PC-9 (cell line): ENCODE measurements around the gene P2RY12. TPM values are rescaled to one million over a fixed set of nuclear protein-coding genes. Genes with fewer than 3 reads are reported as not detected.
A peak's percentile ranks its signal among the peaks of the same experiment; 100 is the strongest.

Source experiments
- BruUV-seq: library from RNA; stranded (reverse); fragments of 400-500 nt; replicated peaks from 2 replicates; lab custom pipeline; 2021; lab: Mats Ljungman, UMichigan
- CTCF ChIA-PET: fragments of 300-600 bp; sonication (Branson Sonifier 250); formaldehyde crosslinking; loops from one replicate; lab custom pipeline; 2022; ENCODE audit warnings: antibody characterized with exemption; lab: Charles Lee
- POLR2A ChIA-PET: fragments of 300-600 bp; sonication (Branson Sonifier 250); formaldehyde crosslinking; loops from one replicate; lab custom pipeline; 2022; ENCODE audit warnings: antibody characterized with exemption; ENCODE audit not compliant: unreplicated experiment; lab: Charles Lee
- DNase-seq, 2 experiments: peaks; one replicate each; pipeline versions ENCODE4 v3.0.0 to v3.0.0-alpha.2; 2015 to 2022; ENCODE audit warnings: mixed read lengths in 1 of 2
- H2AFZ ChIP-seq: fragments of 200-600 bp; sonication (generic); 2 replicates; pipeline ENCODE4 v1.8.1; 2017; ENCODE audit warnings: antibody characterized with exemption
- H3F3A ChIP-seq: fragments of 200-600 bp; sonication (generic); 2 replicates; pipeline ENCODE4 v1.8.1; 2017; ENCODE audit warnings: antibody characterized with exemption, mild to moderate bottlenecking, low read depth; ENCODE audit not compliant: insufficient read depth
- H3K27ac ChIP-seq: fragments of 200-600 bp; sonication (generic); 2 replicates; pipeline ENCODE4 v1.6.1; 2016; ENCODE audit warnings: mixed run types
- H3K27me3 ChIP-seq: fragments of 200-600 bp; sonication (generic); 2 replicates; pipeline ENCODE4 v1.6.1; 2016; ENCODE audit warnings: low read depth, mixed run types; ENCODE audit not compliant: insufficient read depth
- H3K36me3 ChIP-seq: fragments of 200-600 bp; sonication (generic); 2 replicates; pipeline ENCODE4 v1.6.1; 2016; ENCODE audit warnings: low read depth, mixed run types
- H3K4me1 ChIP-seq: fragments of 200-600 bp; sonication (generic); replicated peaks from 2 replicates; pipeline ENCODE4 v1.6.1; 2016; ENCODE audit warnings: mixed run types; ENCODE audit not compliant: insufficient read depth
- H3K4me2 ChIP-seq: fragments of 200-600 bp; sonication (generic); 2 replicates; pipeline ENCODE4 v1.6.1; 2017; ENCODE audit warnings: mixed run types
- H3K4me3 ChIP-seq: fragments of 200-600 bp; sonication (generic); 2 replicates; pipeline ENCODE4 v1.6.1; 2016; ENCODE audit warnings: mixed run types
- H3K79me2 ChIP-seq: fragments of 200-600 bp; sonication (generic); 2 replicates; pipeline ENCODE4 v1.6.1; 2017; ENCODE audit warnings: low read depth, mixed run types
- H3K9me2 ChIP-seq: fragments of 200-600 bp; sonication (generic); 2 replicates; pipeline ENCODE4 v1.8.1; 2017; ENCODE audit warnings: mild to moderate bottlenecking; ENCODE audit not compliant: insufficient read depth
- H3K9me3 ChIP-seq: fragments of 200-600 bp; sonication (generic); 2 replicates; pipeline ENCODE4 v1.8.1; 2016; ENCODE audit warnings: low read depth; ENCODE audit not compliant: insufficient read depth
- H4K20me1 ChIP-seq: fragments of 200-600 bp; sonication (generic); 2 replicates; pipeline ENCODE4 v1.8.1; 2017; ENCODE audit not compliant: insufficient read depth
- CTCF ChIP-seq: fragments of 200-600 bp; sonication (generic); conservative IDR thresholded peaks from 2 replicates; pipeline ENCODE4 v1.6.1; 2017; ENCODE audit warnings: mixed run types, antibody characterized with exemption, mild to moderate bottlenecking, moderate library complexity
- EZH2 ChIP-seq: fragments of 200-600 bp; sonication (generic); IDR thresholded peaks from 2 replicates; pipeline ENCODE4 v1.8.0; 2017; ENCODE audit warnings: antibody characterized with exemption, low read depth
- intact Hi-C: fragments of 100-400 bp; cut with micrococcal nuclease; formaldehyde crosslinking; loops from one replicate; pipeline ENCODE4 v1.10.0; 2022; ENCODE audit not compliant: unreplicated experiment
- total RNA-seq: library from RNA; stranded (reverse); gene quantifications from 2 replicates; pipeline ENCODE4 v1.2.3, GENCODE V29; 2021

Gene P2RY12
- total RNA-seq, 1 experiment from 2014 or later = not detected

- H3F3A ChIP-seq = no peaks in the 10 kb centered on the region
- H2AFZ ChIP-seq = no peak overlapping the region
- H4K20me1 ChIP-seq = no peaks in the 10 kb centered on the region
- ChIA-PET POLR2A (no interaction called here), CTCF (interaction anchor here (2.1 kb wide), 1 partner anchor 33 kb away, joined by 10 read pairs; no protein-coding TSS in a partner anchor)
- no peaks in the 10 kb centered on the region for H3K9me2 ChIP-seq
- no peak overlapping the region for H3K4me3 ChIP-seq
- no peaks in the 10 kb centered on the region for H3K4me1 ChIP-seq
- TF ChIP-seq EZH2 (no peak), CTCF (no peak)
- intact Hi-C loops = loop anchor here (10.0 kb wide), 2 partner anchors 172 to 1172 kb away; partner anchors contain the start of gene IGSF10
- H3K9me3 ChIP-seq = no peaks in the 10 kb centered on the region
- H3K27ac ChIP-seq = no peak overlapping the region
- no peaks in the 10 kb centered on the region for H3K36me3 ChIP-seq
- no peak for DNase-seq
- no TSS peak for BruUV-seq
- no peak overlapping the region for H3K4me2 ChIP-seq
- H3K27me3 ChIP-seq = no peaks in the 10 kb centered on the region
- H3K79me2 ChIP-seq = no peaks in the 10 kb centered on the region
Observed at GRCh38 chr3:151293127-151293526, 91.4 kb downstream of the P2RY12 start.

DNA sequence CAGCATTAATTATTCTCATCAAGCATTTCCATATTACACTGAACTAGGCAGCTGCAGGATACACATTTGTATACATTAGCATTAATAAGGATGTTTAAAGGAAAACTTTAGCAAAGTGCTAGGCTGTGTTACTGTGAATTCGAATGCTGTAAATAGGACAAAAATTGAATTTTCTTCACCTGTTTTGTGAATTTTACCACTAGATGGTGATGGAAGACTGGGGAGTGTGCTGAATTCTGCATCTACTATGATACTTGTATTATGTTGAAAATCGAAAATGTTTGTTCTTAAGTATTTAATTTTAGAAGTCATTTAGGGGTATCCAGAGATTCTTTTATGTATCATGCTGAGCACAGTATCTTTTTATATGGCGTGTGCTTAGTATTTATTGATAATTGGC is 93.9 kb downstream of the P2RY12 start:
- no TSS peak for BruUV-seq
- peak in 1 of 2 experiments; percentile 46 for DNase-seq
- no peaks in the 10 kb centered on the region for H4K20me1 ChIP-seq
- no peaks in the 10 kb centered on the region for H3K79me2 ChIP-seq
- intact Hi-C loops = loop anchor here (1.0 to 10.0 kb wide), 7 partner anchors 36 to 1284 kb away; partner anchors contain the start of gene IGSF10
- POLR2A ChIA-PET = interaction anchor here (0.7 kb wide), 1 partner anchor 1831 kb away, joined by 9 read pairs; no protein-coding TSS in a partner anchor
- no peak overlapping the region for H2AFZ ChIP-seq
- H3K36me3 ChIP-seq = no peaks in the 10 kb centered on the region
- no peak overlapping the region for H3K4me2 ChIP-seq
- H3F3A ChIP-seq = no peaks in the 10 kb centered on the region
- H3K4me3 ChIP-seq = no peak overlapping the region
- TF ChIP-seq EZH2 = no peak
- TF ChIP-seq CTCF = peak; percentile 88
- H3K4me1 ChIP-seq = no peaks in the 10 kb centered on the region
- H3K27me3 ChIP-seq = no peaks in the 10 kb centered on the region
- CTCF ChIA-PET = interaction anchor here (0.7 kb wide), 1 partner anchor 710 kb away, joined by 4 read pairs; no protein-coding TSS in a partner anchor
- no peaks in the 10 kb centered on the region for H3K9me2 ChIP-seq
- H3K27ac ChIP-seq = no peak overlapping the region
- H3K9me3 ChIP-seq = no peaks in the 10 kb centered on the region

GRCh38 chr3:151289445-151289844 is 95.1 kb downstream of the P2RY12 start:
- H3K4me1 ChIP-seq = no peaks in the 10 kb centered on the region; the same call in 1 of the 2 replicates
- no peak overlapping the region for H3K4me2 ChIP-seq
- ChIA-PET POLR2A (no interaction called here), CTCF (no interaction called here)
- H3K36me3 ChIP-seq = no peaks in the 10 kb centered on the region
- no TSS peak for BruUV-seq
- H4K20me1 ChIP-seq = no peaks in the 10 kb centered on the region
- no peaks in the 10 kb centered on the region for H3K79me2 ChIP-seq
- intact Hi-C loops = loop anchor here (10.0 kb wide), 1 partner anchor 755 kb away; no protein-coding TSS in a partner anchor
- H2AFZ ChIP-seq = no peak overlapping the region
- no peaks in the 10 kb centered on the region for H3K9me2 ChIP-seq
- no peak for DNase-seq
- no peak for TF ChIP-seq EZH2
- H3F3A ChIP-seq = no peaks in the 10 kb centered on the region
- H3K4me3 ChIP-seq = no peak overlapping the region
- H3K27ac ChIP-seq = no peak overlapping the region
- H3K9me3 ChIP-seq = no peaks in the 10 kb centered on the region
- H3K27me3 ChIP-seq = no peaks in the 10 kb centered on the region

Other genes with a start within 250 kb of the P2RY12 start
- not detected in 2 replicates for gene GPR171, start 181.5 kb downstream of the P2RY12 start, total RNA-seq
- not detected in 2 replicates for gene P2RY14, start 106.2 kb downstream of the P2RY12 start, total RNA-seq
- 9.0 and 15.5 TPM in 2 replicates for gene GPR87, start 67.9 kb downstream of the P2RY12 start, total RNA-seq
- not detected in 2 replicates for gene P2RY13, start 55.2 kb downstream of the P2RY12 start, total RNA-seq
- 0.25 and 0.55 TPM in 2 replicates for gene IGSF10, start 76.3 kb upstream of the P2RY12 start, total RNA-seq